Dendritic cell treated with granulocyte-macrophage colony-stimulating factor and Interleukin-4, amounts not matched to agents 40 ng/mL and 50 ng/mL, for 4 days (primary cell): ENCODE results near the gene MINPP1.
"Not testable (repeated sequence)": the region's sequence is repeated elsewhere in the genome, so short reads cannot be mapped to it uniquely, and the experiment has no call there.

ENCODE experiments used
- H3K27ac Mint-ChIP-seq: one replicate; pipeline ENCODE4 v1.8.0; 2022; ENCODE audit warnings: mild to moderate bottlenecking, mixed read lengths
- H3K27me3 Mint-ChIP-seq: one replicate; pipeline ENCODE4 v1.8.0; 2022; ENCODE audit warnings: mild to moderate bottlenecking, mixed read lengths
- H3K36me3 Mint-ChIP-seq: one replicate; pipeline ENCODE4 v1.8.0; 2022; ENCODE audit warnings: low read depth, mixed read lengths
- H3K4me1 Mint-ChIP-seq: one replicate; pipeline ENCODE4 v1.8.0; 2022; ENCODE audit warnings: low read depth, mixed read lengths
- H3K4me3 Mint-ChIP-seq: one replicate; pipeline ENCODE4 v1.8.0; 2022; ENCODE audit warnings: mild to moderate bottlenecking, moderate library complexity, mixed read lengths
- H3K9me3 Mint-ChIP-seq: one replicate; pipeline ENCODE4 v1.8.0; 2022; ENCODE audit warnings: mixed read lengths
- intact Hi-C: fragments of 100-400 bp; cut with micrococcal nuclease; formaldehyde crosslinking; loops from one replicate; pipeline ENCODE4 v1.15.0; 2022

The MINPP1 gene

GRCh38 chr10:87560495-87561129, 55.9 kb downstream of the MINPP1 start:
- H3K4me3 Mint-ChIP-seq: no peak overlapping the region
- H3K27me3 Mint-ChIP-seq: no peaks in the 10 kb centered on the region
- intact Hi-C loops: no loop called here

DNA sequence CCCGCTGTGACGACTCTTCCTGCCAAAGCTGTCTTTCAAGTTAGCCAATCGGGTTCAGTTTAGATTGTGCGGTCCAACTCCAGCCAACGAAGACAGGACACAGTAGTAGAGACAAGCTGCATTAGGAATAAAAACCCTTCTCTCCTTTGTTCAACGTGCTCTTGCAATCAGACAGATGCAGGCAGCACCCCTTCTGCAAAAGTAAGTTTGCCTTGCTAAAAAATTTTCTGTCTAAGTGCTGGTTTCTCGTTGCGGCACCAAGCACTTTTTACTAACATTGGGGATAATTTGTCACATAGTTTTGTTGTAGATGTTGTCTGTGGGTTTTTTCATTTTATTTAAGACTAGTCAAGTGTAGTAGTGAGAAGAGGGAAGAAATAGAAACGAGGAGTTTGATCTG, 58.1 kb downstream of the MINPP1 start:
- peaks cover 48% of the 10 kb centered on the region for H3K9me3 Mint-ChIP-seq
- H3K4me1 Mint-ChIP-seq: no peaks in the 10 kb centered on the region
- intact Hi-C loops: no loop called here
- H3K4me3 Mint-ChIP-seq: no peak overlapping the region
- no peak overlapping the region for H3K27ac Mint-ChIP-seq
- H3K36me3 Mint-ChIP-seq: peaks cover 7% of the 10 kb centered on the region
- H3K27me3 Mint-ChIP-seq: no peaks in the 10 kb centered on the region

More at GRCh38 chr10:87560495-87561129, 55.9 kb downstream of the MINPP1 start:
- peaks cover 7% of the 10 kb centered on the region for H3K36me3 Mint-ChIP-seq
- H3K27ac Mint-ChIP-seq: no peak overlapping the region
- H3K4me1 Mint-ChIP-seq: no peaks in the 10 kb centered on the region
- H3K9me3 Mint-ChIP-seq: peaks cover 35% of the 10 kb centered on the region

DNA sequence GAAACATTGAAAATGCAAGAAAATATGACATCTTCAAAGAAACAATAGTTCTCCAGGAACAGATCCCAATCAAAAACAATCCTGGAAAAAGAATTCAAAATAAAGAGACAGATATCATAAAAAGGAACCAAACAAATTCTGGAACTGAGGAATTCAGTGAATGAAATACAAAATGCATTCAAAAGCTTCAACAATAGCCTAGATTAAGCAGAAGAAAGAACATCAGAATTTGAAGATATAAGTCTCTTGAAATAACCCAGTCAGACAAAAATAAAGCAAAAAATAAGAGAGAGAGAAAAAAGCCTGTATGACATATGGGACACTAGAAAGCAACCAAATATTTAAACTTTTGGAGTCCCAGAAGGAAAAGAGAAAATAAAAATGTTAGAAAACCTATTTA, 60.3 kb downstream of the MINPP1 start:
- Mint-ChIP-seq H3K36me3 (peaks cover 7% of the 10 kb centered on the region), H3K27me3 (no peaks in the 10 kb centered on the region), H3K4me3 (no peak overlapping the region)

DNA sequence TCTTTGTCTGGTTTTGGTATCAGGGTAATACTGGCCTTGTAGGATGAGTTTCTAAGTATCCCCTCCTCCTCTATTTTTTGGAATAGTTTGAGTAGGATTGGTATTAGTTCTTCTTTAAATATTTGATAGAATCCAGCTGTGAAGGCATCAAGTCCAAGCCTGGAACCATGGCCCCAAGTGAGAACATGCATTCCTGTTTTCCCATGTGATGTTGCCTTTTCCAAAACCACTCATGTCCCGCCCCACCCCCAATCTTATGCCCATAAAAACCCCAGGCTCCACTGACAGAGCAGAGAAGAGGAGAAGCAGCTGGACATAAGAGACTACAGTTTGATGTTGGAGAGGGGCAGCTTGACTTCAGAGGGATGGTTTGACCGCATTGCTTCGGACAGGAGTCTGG, 71.2 kb downstream of the MINPP1 start:
- H3K36me3 Mint-ChIP-seq: no peaks in the 10 kb centered on the region
- peaks cover 6% of the 10 kb centered on the region for H3K27me3 Mint-ChIP-seq
- peaks cover 8% of the 10 kb centered on the region for H3K9me3 Mint-ChIP-seq

More for the DNA sequence above, 60.3 kb downstream of the MINPP1 start:
- Mint-ChIP-seq H3K9me3 (peaks cover 48% of the 10 kb centered on the region), H3K27ac (no peak overlapping the region), H3K4me1 (no peaks in the 10 kb centered on the region)
- intact Hi-C loops: no loop called here

GRCh38 chr10:87578160-87578841, 73.6 kb downstream of the MINPP1 start:
- Mint-ChIP-seq H3K4me1 (no peaks in the 10 kb centered on the region), H3K4me3 (no peak overlapping the region), H3K27me3 (peaks cover 5% of the 10 kb centered on the region), H3K9me3 (no peaks in the 10 kb centered on the region), H3K27ac (no peak overlapping the region), H3K36me3 (no peaks in the 10 kb centered on the region)
- intact Hi-C loops: no loop called here

More for the DNA sequence above, 71.2 kb downstream of the MINPP1 start:
- Mint-ChIP-seq H3K4me3 (no peak overlapping the region), H3K27ac (no peak overlapping the region), H3K4me1 (no peaks in the 10 kb centered on the region)
- intact Hi-C loops: no loop called here

DNA sequence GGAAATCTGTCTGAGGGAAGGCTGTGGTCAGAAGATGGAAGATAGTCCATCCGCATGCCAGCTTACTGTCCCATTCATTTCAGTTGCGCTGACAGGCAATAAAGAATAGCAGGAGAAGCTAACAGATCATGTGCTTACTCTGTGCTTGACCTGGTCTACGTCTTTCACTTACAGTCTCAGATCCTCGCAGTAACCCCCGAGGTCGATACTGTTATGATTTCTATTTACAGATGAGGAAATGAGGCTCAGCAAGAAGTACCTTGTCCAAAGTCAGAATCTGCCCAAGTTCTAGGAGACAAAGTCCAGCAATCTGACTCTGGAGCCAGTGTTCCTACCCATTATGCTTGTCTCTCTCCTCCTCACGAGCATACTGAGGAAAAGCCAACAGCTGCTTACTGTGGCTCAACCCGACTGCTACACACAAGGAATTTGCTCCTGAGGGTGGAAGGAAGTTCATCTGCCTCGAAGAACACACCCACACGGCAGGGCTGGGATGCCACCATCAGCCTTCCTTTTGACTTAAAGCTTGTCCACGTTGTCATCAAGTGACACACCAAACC, 74.2 kb downstream of the MINPP1 start:
- intact Hi-C loops: no loop called here
- no peaks in the 10 kb centered on the region for H3K4me1 Mint-ChIP-seq
- peaks cover 5% of the 10 kb centered on the region for H3K27me3 Mint-ChIP-seq
- no peak overlapping the region for H3K27ac Mint-ChIP-seq
- no peak overlapping the region for H3K4me3 Mint-ChIP-seq
- no peaks in the 10 kb centered on the region for H3K36me3 Mint-ChIP-seq
- no peaks in the 10 kb centered on the region for H3K9me3 Mint-ChIP-seq

DNA sequence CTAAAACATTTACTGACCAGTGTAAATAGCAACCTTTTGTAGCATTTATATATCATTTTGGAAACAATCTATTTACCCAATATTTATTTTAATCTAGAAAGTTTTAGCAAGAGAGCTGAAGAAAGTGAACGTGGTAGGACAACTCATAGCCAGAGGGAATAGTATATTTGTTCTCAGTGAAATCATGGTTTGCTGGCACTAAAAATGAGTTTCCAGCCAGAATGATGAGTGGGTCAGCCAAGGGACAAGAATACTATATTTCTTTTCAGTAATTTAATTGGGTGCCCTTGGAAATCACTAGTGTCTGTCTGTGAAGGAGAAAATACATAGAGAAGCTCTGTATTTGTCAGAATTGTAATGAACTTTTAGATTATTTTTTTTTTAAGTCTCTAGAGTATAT, 74.9 kb downstream of the MINPP1 start:
- Mint-ChIP-seq H3K27ac (no peak overlapping the region), H3K36me3 (no peaks in the 10 kb centered on the region), H3K9me3 (no peaks in the 10 kb centered on the region), H3K4me3 (no peak overlapping the region), H3K27me3 (peaks cover 5% of the 10 kb centered on the region), H3K4me1 (no peaks in the 10 kb centered on the region)
- intact Hi-C loops: no loop called here

- Mint-ChIP-seq H3K4me1 (no peaks in the 10 kb centered on the region), H3K4me3 (no peak overlapping the region), H3K27ac (no peak overlapping the region), H3K9me3 (no peaks in the 10 kb centered on the region), H3K27me3 (peaks cover 5% of the 10 kb centered on the region), H3K36me3 (no peaks in the 10 kb centered on the region)
- intact Hi-C loops: no loop called here
These were observed 75.3 kb downstream of the MINPP1 start for GRCh38 chr10:87580016-87580415.

GRCh38 chr10:87585565-87586514, 81.1 kb downstream of the MINPP1 start:
- H3K4me1 Mint-ChIP-seq: no peaks in the 10 kb centered on the region
- H3K36me3 Mint-ChIP-seq: no peaks in the 10 kb centered on the region
- no peaks in the 10 kb centered on the region for H3K9me3 Mint-ChIP-seq
- no peak overlapping the region for H3K27ac Mint-ChIP-seq
- H3K4me3 Mint-ChIP-seq: no peak overlapping the region
- H3K27me3 Mint-ChIP-seq: no peaks in the 10 kb centered on the region
- intact Hi-C loops: no loop called here

GRCh38 chr10:87589645-87590051, 85.0 kb downstream of the MINPP1 start:
- H3K27me3 Mint-ChIP-seq: no peaks in the 10 kb centered on the region
- no peaks in the 10 kb centered on the region for H3K9me3 Mint-ChIP-seq
- H3K4me3 Mint-ChIP-seq: no peak overlapping the region
- no peaks in the 10 kb centered on the region for H3K36me3 Mint-ChIP-seq
- H3K4me1 Mint-ChIP-seq: peaks cover 4% of the 10 kb centered on the region
- no peak overlapping the region for H3K27ac Mint-ChIP-seq
- intact Hi-C loops: no loop called here

DNA sequence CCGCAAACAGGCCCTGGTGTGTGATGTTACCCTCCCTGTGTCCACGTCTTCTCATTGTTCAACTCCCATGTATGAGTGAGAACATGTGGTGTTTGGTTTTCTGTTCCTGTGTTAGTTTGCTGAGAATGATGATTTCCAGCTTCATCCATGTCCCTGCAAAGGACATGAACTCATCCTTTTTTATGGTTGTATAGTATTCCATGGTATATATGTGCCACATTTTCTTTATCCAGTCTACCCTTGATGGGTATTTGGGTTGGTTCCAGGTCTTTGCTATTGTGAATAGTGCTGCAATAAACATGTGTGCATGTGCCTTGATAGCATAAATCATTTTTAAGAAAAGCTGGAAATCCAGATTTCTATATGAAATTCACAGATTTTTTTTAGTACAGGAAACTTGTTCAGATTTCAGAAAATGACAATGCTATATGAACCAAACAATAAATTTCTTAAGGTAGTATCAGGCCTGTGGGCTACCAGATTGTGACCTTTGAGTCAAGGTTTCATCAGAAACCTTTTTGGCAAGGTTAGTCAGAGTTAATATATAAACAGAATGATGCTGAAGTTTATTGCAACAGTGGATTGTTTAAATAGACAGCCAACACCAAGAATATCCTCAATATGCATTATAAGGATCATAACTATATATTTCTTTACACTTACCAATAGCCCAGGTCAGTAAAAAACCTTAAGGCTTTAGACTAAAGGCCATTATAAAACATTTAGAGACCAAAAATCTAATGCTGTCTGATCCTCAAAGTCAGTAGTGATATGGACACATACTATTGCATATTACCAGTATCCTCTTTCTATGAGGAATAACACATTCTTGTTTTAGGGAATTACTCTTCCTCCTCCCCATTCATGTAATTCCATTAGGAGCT, 86.3 kb downstream of the MINPP1 start:
- no peaks in the 10 kb centered on the region for H3K9me3 Mint-ChIP-seq
- no peaks in the 10 kb centered on the region for H3K36me3 Mint-ChIP-seq
- H3K27ac Mint-ChIP-seq: no peak overlapping the region
- no peak overlapping the region for H3K4me3 Mint-ChIP-seq
- no peaks in the 10 kb centered on the region for H3K27me3 Mint-ChIP-seq
- intact Hi-C loops: no loop called here
- peaks cover 4% of the 10 kb centered on the region for H3K4me1 Mint-ChIP-seq

DNA sequence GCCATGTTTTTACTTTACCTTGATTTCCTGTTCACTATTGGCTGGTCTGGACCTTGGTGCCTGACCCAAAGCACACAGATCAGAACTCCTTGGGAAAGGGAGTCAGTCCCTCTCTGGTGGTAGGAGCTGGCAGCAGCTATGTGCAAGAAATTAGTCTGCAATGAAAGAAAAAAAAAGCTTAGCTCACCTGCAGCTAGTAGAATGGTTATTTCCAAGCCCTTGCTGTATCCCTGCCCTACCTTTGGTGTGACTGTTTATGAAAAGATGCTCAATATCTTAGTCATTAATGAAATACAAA, 86.8 kb downstream of the MINPP1 start:
- Mint-ChIP-seq H3K4me3 (no peak overlapping the region), H3K27ac (no peak overlapping the region), H3K9me3 (no peaks in the 10 kb centered on the region), H3K36me3 (no peaks in the 10 kb centered on the region), H3K27me3 (no peaks in the 10 kb centered on the region), H3K4me1 (peaks cover 4% of the 10 kb centered on the region)
- intact Hi-C loops: no loop called here

- H3K27ac Mint-ChIP-seq, intact Hi-C loops, H3K9me3 Mint-ChIP-seq, H3K27me3 Mint-ChIP-seq, H3K4me3 Mint-ChIP-seq, H3K36me3 Mint-ChIP-seq, H3K4me1 Mint-ChIP-seq: not testable (repeated sequence)
These were observed 88.2 kb downstream of the MINPP1 start for GRCh38 chr10:87592920-87593319.
